ENCODE results near the gene UBE2I.

The UBE2I gene

DNA sequence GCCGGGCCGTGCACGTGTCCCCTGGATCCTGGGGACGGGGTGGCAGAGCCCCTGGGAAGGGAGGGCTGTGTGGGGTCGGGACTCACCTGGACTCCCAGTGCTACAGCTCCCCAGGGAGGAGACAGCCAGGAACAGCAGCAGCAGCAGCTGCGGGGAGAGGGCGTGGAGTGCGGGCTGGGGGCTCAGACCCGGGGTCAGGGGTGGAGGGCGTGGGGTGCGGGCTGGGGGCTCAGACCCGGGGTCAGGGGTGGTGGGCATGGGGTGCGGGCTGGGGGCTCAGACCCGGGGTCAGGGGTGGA, 32.9 kb upstream of the UBE2I start:
- no peak for DNase-seq (ENCODE audit: low read depth, low spot score)
- H3K27ac ChIP-seq = no peak overlapping the region

DNA sequence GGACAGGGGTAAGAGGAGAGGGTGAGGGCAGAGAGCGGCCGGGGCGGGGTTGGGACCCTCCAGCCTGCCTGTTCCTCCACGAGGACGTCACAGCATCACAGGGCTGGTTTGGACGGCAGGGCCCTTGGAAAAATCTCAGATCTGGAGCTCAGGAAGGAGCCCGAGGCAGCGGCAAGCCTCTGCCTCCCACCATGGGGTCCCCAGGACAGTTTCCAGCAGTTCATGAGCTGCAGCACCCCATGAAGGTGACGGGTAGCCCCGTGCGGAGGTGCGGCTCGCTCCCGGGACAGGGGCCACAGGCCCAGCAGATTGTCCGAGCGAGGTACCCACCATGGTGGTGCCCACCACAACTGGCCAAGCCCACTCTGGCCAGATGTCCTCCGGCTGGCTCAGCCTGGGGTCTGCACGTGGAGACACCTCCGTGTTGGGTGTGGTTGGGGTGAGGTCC, 32.3 kb upstream of the UBE2I start:
- no peak for DNase-seq (ENCODE audit: low read depth, low spot score)
- H3K27ac ChIP-seq = no peak overlapping the region

DNA sequence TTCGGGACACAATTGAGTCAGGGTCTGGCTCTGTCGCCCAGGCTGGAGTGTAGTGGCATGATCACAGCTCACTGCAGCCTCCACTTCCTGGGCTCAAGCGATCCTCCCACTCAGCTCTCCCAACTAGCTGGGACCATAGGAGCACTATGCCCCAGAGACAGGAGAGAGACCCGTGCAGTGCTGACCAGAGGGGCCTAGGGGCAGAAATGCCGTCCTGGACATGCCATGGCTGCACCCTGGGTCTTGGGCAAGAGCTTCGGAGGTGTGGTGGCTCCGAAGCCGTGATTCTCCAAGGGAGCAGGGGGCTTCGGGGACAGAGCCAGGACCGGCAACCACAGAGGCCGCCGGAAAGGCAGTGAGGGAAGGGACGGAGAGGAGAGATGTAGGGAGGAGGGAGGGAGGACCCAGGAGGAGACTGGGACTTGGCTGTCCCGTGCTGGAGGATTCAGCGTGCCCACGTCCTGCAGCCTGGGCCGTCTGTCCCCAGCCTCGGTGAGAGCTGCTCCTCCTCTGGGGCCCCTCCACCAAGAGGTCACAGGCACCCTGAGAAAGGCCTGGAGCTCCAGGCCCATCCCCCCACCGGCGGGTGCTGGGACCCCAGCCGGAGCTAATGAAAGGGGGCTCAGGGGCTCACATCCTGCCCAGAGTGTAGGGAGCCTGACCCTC, 31.7 kb upstream of the UBE2I start:
- no peak overlapping the region for H3K27ac ChIP-seq
- DNase-seq (ENCODE audit: low read depth, low spot score) = no peak

DNA sequence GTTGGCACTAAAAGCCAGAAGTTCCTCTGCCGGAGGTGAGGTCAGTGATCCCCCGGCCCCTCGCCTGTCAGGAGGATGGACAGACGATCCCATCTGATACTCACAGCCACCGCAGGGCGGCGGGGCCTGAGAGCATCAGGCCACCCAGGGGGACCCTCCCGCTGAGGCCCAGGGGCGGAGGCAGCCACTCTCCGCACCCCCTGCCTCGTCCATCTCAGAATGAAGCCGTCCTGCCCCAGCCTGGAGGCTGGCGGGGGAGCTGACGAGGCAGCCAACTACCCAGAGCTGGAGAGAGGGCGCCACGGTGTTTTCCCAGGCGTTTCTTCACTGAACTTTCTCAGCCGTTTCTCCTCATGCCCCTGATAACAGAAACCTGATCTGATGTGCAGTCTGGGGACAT, 31.0 kb upstream of the UBE2I start:
- DNase-seq (ENCODE audit: low read depth, low spot score) = no peak
- H3K27ac ChIP-seq = no peak overlapping the region

DNA sequence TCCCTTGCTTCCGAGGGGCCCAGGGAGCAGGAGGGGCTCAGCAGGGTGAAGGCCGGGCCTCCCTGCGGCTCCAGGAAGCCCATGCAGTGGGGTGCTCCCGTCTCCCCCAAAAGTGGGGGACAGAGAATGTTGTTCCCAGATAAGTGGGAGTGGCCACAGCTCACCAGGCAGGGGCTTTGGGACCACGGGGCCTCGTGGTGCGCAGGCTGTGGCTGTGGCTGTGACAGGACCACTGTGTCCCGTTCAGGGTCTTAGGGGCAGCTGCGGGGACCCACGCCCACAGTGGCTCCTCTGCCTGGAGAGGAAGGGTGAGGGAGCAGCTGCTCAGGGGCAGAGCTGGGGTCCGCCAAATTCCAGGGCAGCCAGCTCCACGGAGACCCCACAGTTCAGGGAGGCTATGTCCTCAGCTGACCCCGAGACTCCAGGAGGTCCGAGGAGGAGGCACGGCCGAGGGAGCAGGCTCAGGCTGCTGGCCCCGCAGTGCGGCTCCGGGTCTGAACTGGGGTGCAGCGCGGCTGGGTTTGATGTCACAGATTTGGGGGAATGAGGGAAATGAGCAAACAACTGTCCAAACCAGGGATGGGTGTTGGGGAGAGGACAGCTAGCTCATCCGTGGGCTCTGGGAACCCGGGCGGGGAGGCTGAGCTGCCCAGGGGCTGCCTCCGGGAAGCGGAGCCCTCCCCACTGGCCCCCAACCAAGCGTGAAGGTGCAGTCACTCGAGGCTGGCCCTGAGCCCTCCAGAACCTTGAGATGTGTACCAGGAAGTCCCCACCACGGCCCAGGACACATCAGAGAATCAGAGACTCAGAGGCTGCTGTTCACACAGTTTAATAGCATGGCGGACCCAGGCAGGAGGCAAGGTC, 30.1 kb upstream of the UBE2I start:
- no peak for DNase-seq (ENCODE audit: low read depth, low spot score)
- no peak overlapping the region for H3K27ac ChIP-seq

DNA sequence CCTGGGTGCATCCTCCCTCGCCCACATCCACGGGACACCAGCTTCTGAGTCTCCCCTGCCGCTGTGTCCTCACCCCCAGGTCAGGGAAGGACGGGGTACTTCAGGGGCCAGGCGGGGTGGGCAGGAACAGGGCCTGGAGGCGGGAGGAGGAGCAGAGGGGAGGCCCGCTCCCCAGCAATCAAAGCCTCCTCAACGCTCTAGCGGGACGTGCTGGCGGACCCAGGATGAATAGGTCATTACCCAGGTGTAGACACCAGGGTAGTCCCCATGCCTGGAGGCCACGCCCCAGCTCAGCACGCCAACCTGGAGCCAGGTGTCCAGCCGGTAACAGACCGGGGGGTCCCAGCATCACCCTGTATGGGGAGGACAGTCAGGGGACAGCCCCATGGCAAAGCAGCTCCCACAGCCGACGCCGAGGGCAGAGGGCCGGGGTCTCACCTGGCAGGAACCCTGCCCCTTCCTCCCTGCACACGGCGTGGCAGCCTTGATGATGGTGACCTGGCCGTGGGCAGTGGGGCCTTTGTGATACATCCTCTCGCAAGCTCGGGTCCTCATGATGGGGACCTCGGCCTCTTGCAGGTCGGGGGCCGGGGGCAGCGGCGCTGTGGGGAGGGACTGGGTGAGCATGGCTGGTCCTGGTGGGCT, 29.4 kb upstream of the UBE2I start:
- no peak for DNase-seq (ENCODE audit: low read depth, low spot score)
- no peak overlapping the region for H3K27ac ChIP-seq

DNA sequence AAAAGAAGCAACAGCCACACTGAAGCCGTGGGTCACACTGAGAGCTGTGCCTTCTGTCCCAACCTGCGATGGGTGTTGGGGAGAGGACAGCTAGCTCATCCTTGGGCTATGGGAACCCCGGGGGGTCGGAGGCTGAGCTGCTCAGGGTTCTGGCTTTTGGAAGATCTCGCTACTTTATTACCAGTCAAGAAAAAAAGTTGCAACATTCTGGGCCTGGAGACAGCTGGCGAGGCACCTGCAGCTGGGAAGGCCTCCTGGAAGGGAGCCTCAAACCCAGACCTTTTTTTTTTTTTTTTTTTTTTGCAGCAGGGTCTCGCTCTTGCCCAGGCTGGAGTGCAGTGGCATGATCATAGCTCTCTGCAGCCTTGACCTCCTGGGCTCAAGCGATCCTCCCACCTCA, 28.7 kb upstream of the UBE2I start:
- DNase-seq (ENCODE audit: low read depth, low spot score) = no peak
- no peak overlapping the region for H3K27ac ChIP-seq

DNA sequence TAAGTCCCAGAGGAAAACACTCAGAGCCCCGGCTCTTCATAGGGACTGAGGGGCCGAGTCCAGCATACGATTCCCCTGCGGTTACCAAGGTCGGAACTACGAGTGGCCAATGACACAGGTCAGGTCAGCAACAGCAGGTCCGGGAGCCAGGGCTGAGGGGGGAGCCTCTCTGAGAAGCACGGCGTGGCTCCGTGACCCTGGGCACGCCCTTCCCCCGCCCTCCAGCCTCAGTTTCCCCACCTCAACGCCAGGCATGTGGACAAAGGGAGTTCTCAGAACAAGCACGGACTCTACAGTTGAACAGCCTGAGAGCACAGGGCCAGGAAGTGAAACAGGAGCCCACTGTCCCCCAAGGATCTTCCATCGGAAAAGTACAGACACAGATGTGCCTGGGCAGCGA, 27.9 kb upstream of the UBE2I start:
- no peak overlapping the region for H3K27ac ChIP-seq
- DNase-seq (ENCODE audit: low read depth, low spot score) = no peak

DNA sequence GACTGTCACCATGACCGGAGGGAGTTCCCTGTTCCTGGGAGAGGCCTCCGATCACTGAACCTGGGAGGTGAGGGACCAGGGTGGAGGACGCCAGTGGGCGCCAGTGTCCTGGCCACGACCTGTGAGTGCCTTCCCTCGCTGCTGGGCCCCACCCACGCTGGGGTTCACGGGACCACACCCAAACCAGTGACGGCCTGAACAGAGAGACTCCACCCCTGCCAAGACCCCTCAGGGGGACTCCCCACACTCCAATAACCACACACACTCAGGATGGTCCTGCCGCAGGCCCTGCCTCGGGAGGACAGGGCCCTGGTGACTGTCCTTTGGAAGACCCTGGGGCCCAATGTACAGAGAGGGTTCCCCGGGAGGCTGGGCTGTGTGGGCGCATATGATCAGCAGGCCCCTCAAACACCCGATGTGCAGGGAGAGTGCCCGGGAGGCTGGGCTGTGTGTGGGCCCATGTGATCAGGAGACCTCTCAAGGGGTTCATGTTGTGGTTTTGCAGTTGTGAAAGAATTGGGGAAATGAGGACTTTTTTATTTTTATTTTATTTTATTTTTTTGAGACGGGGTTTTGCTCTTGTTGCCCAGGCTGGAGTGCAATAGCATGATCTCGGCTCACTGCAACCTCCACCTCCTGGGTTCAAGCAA, 27.0 kb upstream of the UBE2I start:
- no peak for DNase-seq (ENCODE audit: low read depth, low spot score)
- H3K27ac ChIP-seq = no peak overlapping the region

DNA sequence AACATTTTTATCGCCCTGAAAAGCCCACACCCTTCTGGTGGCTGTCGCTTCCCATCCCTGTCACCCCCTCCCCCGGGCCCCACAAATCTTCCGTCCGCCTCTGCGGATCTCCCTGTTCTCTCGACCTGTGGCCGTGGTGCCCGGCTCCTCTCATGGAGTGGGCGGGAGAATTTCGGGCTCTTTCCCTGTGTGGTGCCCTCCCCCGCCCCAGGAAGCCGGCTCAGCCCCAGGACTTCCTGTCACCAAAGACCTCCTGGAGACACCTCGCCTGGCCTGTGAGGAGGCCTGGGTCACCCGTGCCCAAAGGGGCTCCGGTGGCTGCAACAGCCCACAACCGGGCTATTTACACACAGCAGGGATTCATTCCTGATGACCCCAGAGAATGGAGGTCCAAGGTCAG, 26.1 kb upstream of the UBE2I start:
- no peak overlapping the region for H3K27ac ChIP-seq
- DNase-seq (ENCODE audit: low read depth, low spot score) = no peak

DNA sequence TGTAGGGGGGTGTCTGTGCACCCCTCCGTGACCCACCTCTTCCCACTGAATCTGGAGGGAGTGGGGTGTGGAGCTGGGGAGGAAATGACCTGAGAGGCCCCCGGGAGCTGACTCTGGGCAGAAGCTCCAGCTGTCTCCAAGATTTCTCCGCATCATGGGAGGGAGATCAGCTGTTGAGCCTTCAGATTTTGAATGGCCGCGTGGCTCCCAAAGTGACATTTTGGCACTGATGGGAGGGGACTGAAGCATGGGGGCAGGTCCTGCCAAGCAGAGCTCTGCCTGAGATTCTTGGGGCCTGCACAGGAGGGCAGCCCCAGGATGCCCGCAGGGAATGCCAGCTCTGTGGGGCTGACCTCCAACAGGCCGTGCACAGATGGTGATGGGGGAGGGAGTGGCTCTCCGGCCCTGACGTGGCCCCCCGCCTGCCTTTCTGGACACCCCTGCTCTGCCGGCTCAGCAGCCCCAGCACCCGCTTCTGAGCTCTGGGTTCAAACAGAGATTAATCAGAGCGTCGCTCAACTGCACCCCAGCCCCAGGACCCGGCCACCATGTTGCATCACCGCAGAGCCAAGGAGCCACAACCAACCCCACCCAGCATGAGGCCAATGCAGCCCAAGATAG, 25.3 kb upstream of the UBE2I start:
- no peak for DNase-seq (ENCODE audit: low read depth, low spot score)
- no peak overlapping the region for H3K27ac ChIP-seq

DNA sequence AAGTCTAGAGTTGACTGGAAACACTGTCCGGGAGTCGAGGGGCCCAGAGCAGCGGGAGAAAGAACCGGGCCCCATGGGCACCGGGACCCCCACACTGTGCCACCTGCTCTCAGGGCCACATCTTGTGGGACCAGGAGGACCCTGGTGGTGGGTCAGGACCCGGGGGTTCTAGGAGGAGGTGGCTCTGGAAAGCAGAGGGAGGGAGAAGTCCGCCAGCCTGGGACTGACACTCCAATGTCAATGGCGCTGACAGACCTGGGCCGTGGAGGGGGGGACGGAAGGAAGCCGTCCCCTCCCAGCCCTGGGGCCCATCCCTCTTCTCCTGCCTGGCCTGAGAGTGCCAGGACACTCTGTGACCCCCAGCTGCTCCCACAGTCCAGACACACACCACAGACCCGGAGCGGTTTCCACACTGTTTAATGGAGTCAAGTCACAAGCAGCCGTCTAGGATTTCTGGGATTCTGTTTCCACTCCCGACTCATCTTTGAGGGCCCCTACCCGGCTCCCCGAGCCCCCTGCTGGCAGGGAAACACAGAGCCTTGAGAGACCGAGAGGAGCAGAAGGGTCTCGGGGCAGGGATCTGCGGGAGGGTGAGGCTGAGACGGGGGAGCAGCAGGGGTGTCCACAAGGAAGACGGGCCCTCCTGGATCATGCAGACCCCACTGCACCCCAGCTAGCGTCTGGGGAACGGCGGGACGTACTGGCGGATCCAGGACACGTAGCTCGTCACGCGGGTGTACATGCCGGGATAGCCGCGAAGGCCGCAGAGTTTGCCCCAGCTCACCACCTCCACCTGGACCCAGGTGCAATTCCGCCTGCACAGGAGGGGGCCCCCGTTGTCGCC, 23.5 kb upstream of the UBE2I start:
- DNase-seq (ENCODE audit: low read depth, low spot score) = no peak
- no peak overlapping the region for H3K27ac ChIP-seq

DNA sequence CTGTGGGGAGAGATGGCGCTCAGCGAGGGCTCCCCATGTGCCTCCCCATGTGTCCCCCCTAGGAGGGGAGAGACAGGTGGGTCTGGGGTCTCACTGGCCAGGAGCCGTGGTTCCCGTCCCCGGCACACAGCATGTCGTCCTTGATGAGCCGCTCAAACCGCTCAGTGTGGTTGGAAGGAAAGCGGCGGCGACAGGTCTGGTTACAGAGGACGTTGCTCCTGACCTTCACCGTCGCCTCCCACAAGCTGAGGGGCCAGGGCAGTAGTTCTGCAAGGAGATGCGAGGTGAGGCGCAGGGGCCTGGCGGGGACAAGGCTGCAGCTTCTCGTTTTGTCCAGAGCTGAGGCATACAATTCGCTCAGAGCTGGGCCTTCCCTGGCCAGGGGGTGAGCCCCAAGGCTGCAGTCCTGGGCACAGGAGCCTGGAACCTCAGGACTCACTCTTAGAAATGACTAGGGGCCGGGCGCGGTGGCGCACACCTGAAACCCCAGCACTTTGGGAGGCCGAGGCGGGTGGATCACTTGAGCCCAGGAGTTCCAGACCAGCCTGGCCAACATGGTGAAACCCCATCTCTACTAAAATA, 22.8 kb upstream of the UBE2I start:
- no peak overlapping the region for H3K27ac ChIP-seq
- no peak for DNase-seq (ENCODE audit: low read depth, low spot score)

DNA sequence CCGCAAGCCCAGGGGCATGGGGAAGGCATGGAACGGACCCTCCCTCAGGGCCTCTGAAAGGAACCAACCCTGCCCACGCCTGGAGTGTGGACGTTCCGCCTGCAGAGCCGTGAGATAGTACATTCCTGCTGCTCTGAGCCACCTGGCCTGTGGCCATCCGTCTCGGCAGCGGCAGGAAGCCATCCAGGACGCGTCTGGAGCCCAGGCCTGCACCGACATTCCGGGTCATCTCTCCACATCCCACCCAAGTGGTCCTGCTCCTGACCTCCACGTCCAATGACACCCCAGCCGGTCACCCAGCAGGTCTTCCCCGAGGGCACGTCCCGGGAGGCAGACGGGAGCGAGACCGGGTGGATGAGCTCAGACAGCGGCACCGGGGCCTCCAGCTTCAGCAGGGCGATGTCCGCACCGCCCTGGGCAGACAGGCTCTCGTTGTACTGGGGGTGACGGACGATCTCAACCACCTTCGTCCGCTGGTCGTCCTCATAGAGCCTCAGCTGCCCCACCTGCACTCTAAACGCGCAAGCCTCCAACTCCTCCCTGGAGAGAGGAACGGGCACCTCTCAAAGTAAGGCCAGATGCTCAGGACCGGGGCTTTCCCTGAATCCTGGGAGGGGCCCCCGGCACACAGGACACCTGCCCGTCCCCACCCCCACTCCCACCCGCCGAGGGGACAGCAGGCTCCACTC, 21.3 kb upstream of the UBE2I start:
- no peak for DNase-seq (ENCODE audit: low read depth, low spot score)

DNA sequence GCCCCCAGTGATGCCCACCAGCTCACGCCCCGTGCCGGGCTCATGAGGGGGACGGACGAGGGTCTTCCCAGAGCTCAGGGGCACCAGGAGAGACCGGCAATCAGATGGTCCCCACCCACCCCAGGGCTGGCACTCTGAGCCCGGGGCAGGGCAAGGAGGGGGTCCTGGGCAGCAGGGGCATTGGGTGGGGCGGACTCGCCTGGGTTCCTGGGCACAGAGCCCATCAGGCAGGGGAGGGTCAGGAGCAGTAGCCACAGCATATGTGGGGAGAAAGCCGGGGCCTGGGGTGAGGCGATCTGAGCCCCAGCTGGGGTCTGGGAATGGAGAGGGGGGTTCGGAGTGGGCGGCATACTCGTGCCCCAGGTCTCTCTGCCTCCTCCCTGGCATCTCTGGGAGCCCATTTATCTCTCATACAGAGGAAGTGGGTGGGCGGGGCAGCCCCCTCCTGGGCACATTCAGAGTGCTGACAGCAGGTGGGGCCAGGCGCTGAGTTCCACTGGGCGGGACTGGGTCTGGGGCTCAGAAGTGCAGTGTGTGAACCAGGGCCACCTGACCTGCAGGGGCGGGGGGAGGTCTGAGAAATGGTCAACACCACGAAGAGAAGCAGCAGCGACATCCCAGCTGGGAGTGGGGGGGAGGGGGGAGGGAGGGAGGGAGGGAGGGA, 20.5 kb upstream of the UBE2I start:
- H3K27ac ChIP-seq = no peak overlapping the region
- no peak for DNase-seq (ENCODE audit: low read depth, low spot score)

More for the DNA sequence above, 21.3 kb upstream of the UBE2I start:
- no peak overlapping the region for H3K27ac ChIP-seq

DNA sequence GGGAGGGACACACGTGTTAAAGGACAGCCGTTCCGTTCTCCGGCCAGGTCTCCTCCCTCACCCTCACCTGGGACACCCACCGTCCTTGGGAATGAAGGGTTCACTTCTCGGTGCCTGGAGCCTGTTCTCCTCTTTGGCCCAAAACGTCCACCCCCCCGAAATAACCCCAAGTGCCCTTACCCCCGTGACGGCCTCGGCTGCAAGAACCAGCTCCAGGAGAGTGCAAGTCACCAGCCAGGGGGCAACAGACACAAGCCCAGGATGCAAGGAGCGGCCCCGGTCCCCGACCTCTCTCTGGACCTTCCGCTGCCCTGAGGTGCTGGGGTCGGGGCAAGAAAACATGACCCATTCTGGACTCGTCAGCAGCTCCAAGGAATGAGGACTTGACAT, 20.0 kb upstream of the UBE2I start:
- no peak overlapping the region for H3K27ac ChIP-seq
- DNase-seq (ENCODE audit: low read depth, low spot score) = no peak

DNA sequence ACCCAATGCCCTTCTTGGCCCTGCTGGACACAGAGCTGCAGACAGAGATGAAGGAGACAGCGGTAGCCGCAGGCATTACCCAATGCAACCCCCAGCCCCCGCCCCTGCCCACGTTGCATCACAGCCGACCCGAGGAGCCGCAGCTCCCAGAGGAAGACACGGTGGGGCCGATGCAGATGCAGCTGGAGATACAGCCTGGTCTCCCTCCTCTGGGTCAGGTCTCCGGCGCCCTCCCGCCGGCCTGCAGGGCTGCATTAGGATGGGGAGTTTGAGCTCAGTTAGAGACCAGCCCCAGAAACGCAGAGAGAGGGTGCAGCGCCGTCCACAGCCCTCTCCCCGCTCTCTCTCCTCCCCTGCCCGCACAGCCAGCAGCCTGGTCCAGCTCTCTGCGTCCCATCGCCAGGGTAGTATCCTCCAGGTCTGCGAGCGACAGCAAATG, 19.4 kb upstream of the UBE2I start:
- no peak for DNase-seq (ENCODE audit: low read depth, low spot score)
- no peak overlapping the region for H3K27ac ChIP-seq

DNA sequence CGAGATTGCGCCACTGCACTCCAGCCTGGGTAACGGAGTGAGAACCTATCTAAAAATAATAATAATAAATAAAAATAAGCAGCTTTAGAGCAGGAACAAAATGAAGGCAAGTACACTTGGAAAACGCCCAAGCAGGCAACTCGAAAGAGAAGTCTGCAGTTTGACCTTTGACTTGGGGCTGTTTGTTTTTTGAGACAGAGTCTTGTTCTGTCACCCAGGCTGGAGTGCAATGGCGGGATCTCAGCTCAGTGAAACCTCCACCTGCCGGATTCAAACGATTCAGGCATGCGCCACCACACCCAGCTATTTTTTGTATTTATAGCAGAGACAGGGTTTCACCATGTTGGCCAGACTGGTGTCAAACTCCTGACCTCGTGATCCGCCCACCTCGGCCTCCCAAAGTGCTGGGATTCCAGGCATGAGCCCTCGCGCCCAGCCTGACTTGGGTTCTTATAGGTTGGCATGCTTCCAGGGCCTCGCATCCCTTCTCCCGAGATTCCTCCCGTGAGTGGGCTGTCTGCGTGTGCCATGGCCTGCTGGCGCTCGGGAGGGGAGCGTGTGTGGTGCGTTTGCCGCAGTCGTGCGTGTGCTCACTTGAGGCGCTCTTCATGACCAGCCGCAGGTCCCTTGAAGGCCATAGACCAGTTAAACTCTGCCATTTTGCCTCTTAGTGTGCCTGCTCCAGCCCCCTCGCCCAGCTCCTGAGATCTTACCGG, 18.4 kb upstream of the UBE2I start:
- H3K27ac ChIP-seq = no peak overlapping the region

More for the DNA sequence above, 18.4 kb upstream of the UBE2I start:
- DNase-seq (ENCODE audit: low read depth, low spot score) = no peak

Data from epithelial cell of prostate (primary cell).